ENCODE measurements around the gene LYZL4.

Gene LYZL4

GRCh38 chr3:42425736-42426407 is 15.5 kb upstream of the LYZL4 start:
- no peak for DNase-seq

- no peak for DNase-seq
These were observed 14.5 kb upstream of the LYZL4 start for GRCh38 chr3:42424911-42425310.

GRCh38 chr3:42421818-42422796 is 11.7 kb upstream of the LYZL4 start:
- DNase-seq = peak; percentile 20

GRCh38 chr3:42419563-42419962 is 9.2 kb upstream of the LYZL4 start:
- DNase-seq = no peak

- DNase-seq = no peak
These were observed 2.2 kb upstream of the LYZL4 start for GRCh38 chr3:42412526-42413155.

- no peak for DNase-seq
These were observed 1.0 kb upstream of the LYZL4 start for GRCh38 chr3:42411429-42411828.

- DNase-seq = no peak
These were observed 2.3 kb downstream of the LYZL4 start for GRCh38 chr3:42408156-42408555.

GRCh38 chr3:42406727-42407450 is 3.5 kb downstream of the LYZL4 start:
- no peak for DNase-seq

- no peak for DNase-seq
These were observed 4.6 kb downstream of the LYZL4 start for GRCh38 chr3:42405857-42406256.

- no peak for DNase-seq
These were observed 6.7 kb downstream of the LYZL4 start for GRCh38 chr3:42403737-42404136.

GRCh38 chr3:42402394-42403096 is 7.9 kb downstream of the LYZL4 start:
- DNase-seq = no peak

GRCh38 chr3:42398080-42398479 is 12.3 kb downstream of the LYZL4 start:
- DNase-seq = no peak

GRCh38 chr3:42397644-42398043 is 12.8 kb downstream of the LYZL4 start:
- no peak for DNase-seq

- DNase-seq = peak; percentile 76
These were observed 15.7 kb downstream of the LYZL4 start for GRCh38 chr3:42394579-42395288.

- DNase-seq = no peak
These were observed 22.4 kb downstream of the LYZL4 start for GRCh38 chr3:42387802-42388651.

- DNase-seq = no peak
These were observed 28.8 kb downstream of the LYZL4 start for GRCh38 chr3:42381551-42382082.

GRCh38 chr3:42377681-42378080 is 32.7 kb downstream of the LYZL4 start:
- DNase-seq = no peak

GRCh38 chr3:42376344-42376798 is 34.0 kb downstream of the LYZL4 start:
- peak; percentile 85 for DNase-seq

- no peak for DNase-seq
These were observed 35.1 kb downstream of the LYZL4 start for GRCh38 chr3:42375121-42375800.

- no peak for DNase-seq
These were observed 38.6 kb downstream of the LYZL4 start for GRCh38 chr3:42371776-42372175.

Data from NCI-H345 (cell line).